Caco-2 (cell line): ENCODE data around the gene SH3BP2. TPM values are rescaled to one million over a fixed set of nuclear protein-coding genes. Genes with fewer than 3 reads are reported as not detected.

Experiments used
- BruUV-seq: library from RNA; stranded (reverse); fragments of 400-500 nt; replicated peaks from 2 replicates; lab custom pipeline; 2021; lab: Mats Ljungman, UMichigan
- CTCF ChIA-PET: fragments of 300-600 bp; sonication (Branson Sonifier 250); formaldehyde crosslinking; loops from one replicate; lab custom pipeline; 2022; ENCODE audit warnings: antibody characterized with exemption; lab: Charles Lee
- POLR2A ChIA-PET: fragments of 300-600 bp; sonication (Branson Sonifier 250); formaldehyde crosslinking; loops from one replicate; lab custom pipeline; 2022; ENCODE audit warnings: antibody characterized with exemption; lab: Charles Lee
- DNase-seq, 2 experiments: peaks; one replicate each; pipeline versions ENCODE4 v3.0.0 to v3.0.0-alpha.2; 2020 to 2022
- H3K27me3 ChIP-seq: replicated peaks from 2 replicates; pipeline ENCODE4 v1.6.0; 2011; ENCODE audit warnings: low read length; ENCODE audit not compliant: control insufficient read depth, insufficient read depth
- H3K36me3 ChIP-seq: 2 replicates; pipeline ENCODE4 v1.5.1; 2011; ENCODE audit warnings: low read length; ENCODE audit not compliant: control insufficient read depth, insufficient read depth
- H3K4me1 ChIP-seq: fragments of 250-450 bp; sonication (Bioruptor Pico); 2 replicates; pipeline ENCODE4 v1.5.1; 2020; ENCODE audit warnings: mild to moderate bottlenecking
- H3K4me3 ChIP-seq: 2 replicates; pipeline ENCODE4 v1.5.1; 2011; ENCODE audit warnings: low read depth, mild to moderate bottlenecking, control low read depth, low read length
- H3K9me3 ChIP-seq: fragments of 250-450 bp; sonication (Bioruptor Pico); 2 replicates; pipeline ENCODE4 v1.5.1; 2020; ENCODE audit warnings: mild to moderate bottlenecking, moderate library complexity
- H3K27ac Mint-ChIP-seq: one replicate; pipeline ENCODE4 v1.8.0; 2022; ENCODE audit warnings: mixed read lengths; ENCODE audit not compliant: unreplicated experiment
- H3K27me3 Mint-ChIP-seq: one replicate; pipeline ENCODE4 v1.8.0; 2022; ENCODE audit warnings: mixed read lengths; ENCODE audit not compliant: insufficient read depth, unreplicated experiment
- H3K36me3 Mint-ChIP-seq: one replicate; pipeline ENCODE4 v1.8.0; 2022; ENCODE audit warnings: mild to moderate bottlenecking, mixed read lengths; ENCODE audit not compliant: insufficient read depth, unreplicated experiment
- H3K4me1 Mint-ChIP-seq: one replicate; pipeline ENCODE4 v1.8.0; 2022; ENCODE audit warnings: low read depth, mixed read lengths; ENCODE audit not compliant: unreplicated experiment
- H3K4me3 Mint-ChIP-seq: one replicate; pipeline ENCODE4 v1.8.0; 2022; ENCODE audit warnings: mild to moderate bottlenecking, moderate library complexity, mixed read lengths; ENCODE audit not compliant: unreplicated experiment
- H3K9me3 Mint-ChIP-seq: one replicate; pipeline ENCODE4 v1.8.0; 2022; ENCODE audit warnings: mixed read lengths; ENCODE audit not compliant: unreplicated experiment
- intact Hi-C: fragments of 100-400 bp; cut with micrococcal nuclease; formaldehyde crosslinking; loops from one replicate; pipeline ENCODE4 v1.10.0; 2022; ENCODE audit not compliant: unreplicated experiment
- total RNA-seq: library from RNA; stranded (reverse); gene quantifications from 2 replicates; pipeline ENCODE4 v1.2.3, GENCODE V29; 2022
- TF ChIP-seq, protein P1 (sequence below), 2 experiments: fragments of 200-600 bp in 1 of 2; IDR thresholded peaks; 1 replicate in 1 of 2; 2 replicates in 1 of 2; pipeline versions ENCODE4 v1.5.1 to v1.8.0; 2011 to 2022; ENCODE audit warnings: antibody characterized with exemption in 1 of 2, control low read depth in 1 of 2, inconsistent platforms in 1 of 2, low read depth in 1 of 2, low read length in 1 of 2, mild to moderate bottlenecking in 1 of 2, moderate library complexity in 1 of 2; ENCODE audit not compliant: insufficient read depth in 1 of 2, severe bottlenecking in 1 of 2, unreplicated experiment in 1 of 2

Gene SH3BP2
- total RNA-seq, 1 experiment from 2014 or later: 44.4 TPM

DNA sequence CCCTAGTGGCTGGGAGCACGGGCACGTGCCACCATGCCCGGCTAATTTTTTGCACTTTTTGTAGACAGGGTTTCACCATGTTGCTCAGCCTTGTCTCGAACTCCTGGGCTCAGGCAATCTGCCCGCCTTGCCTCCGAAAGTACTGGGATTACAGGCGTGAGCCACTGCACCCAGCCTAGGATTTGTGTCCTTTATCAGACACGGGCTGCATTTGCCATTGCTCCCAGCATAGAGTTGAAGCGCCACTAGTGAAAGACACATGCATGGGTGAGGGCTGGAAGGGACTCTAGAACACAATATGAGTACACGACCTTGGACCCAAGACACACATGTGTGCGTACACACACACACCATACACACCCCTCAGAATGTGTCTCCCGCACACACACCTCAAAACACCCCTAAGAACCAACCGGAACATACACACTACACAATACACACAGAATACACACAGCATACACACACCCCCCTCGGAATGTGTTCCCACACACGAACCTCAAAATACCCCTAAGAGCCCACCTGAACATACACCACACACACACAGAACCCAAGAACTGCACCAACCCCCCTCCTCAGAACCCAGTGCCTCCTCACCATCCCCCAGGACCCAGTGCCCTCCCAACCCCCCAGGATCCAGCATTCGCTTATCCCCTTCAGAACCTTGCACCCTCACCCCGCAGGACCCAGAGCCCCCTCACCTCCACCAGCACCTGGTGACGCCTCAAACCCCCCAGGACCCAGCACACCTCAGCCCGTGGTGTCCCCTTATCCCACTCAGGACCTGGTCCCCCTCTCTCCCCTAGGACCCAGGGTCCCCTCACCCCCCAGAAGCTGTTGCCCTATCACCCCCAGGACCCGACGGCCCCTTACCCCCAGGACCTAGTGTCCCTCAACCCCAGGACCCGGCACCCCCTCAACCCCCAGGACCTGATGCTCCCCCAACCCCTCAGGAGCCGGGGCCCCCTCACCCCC lies 37.8 kb upstream of the SH3BP2 start:
- no peaks in the 10 kb centered on the region for H3K36me3 ChIP-seq
- H3K4me1 Mint-ChIP-seq: peaks cover 7% of the 10 kb centered on the region
- H3K27ac Mint-ChIP-seq: peak overlapping the region; percentile 49
- no peaks in the 10 kb centered on the region for H3K9me3 Mint-ChIP-seq
- intact Hi-C loops: no loop called here
- CTCF ChIA-PET: no interaction called here
- POLR2A ChIA-PET: interaction anchor here (0.5 to 0.6 kb wide), 2 partner anchors 64 to 150 kb away, joined by 3 to 7 read pairs; no protein-coding TSS in a partner anchor
- peak overlapping the region; percentile 83 for H3K4me3 ChIP-seq
- H3K4me1 ChIP-seq: peaks cover 13% of the 10 kb centered on the region
- no peaks in the 10 kb centered on the region for H3K27me3 Mint-ChIP-seq
- no peaks in the 10 kb centered on the region for H3K9me3 ChIP-seq
- DNase-seq: no peak
- H3K27me3 ChIP-seq: no peaks in the 10 kb centered on the region
- no TSS peak for BruUV-seq
- peak overlapping the region; percentile 74 for H3K4me3 Mint-ChIP-seq
- H3K36me3 Mint-ChIP-seq: no peaks in the 10 kb centered on the region
- TF ChIP-seq, protein P1, sequence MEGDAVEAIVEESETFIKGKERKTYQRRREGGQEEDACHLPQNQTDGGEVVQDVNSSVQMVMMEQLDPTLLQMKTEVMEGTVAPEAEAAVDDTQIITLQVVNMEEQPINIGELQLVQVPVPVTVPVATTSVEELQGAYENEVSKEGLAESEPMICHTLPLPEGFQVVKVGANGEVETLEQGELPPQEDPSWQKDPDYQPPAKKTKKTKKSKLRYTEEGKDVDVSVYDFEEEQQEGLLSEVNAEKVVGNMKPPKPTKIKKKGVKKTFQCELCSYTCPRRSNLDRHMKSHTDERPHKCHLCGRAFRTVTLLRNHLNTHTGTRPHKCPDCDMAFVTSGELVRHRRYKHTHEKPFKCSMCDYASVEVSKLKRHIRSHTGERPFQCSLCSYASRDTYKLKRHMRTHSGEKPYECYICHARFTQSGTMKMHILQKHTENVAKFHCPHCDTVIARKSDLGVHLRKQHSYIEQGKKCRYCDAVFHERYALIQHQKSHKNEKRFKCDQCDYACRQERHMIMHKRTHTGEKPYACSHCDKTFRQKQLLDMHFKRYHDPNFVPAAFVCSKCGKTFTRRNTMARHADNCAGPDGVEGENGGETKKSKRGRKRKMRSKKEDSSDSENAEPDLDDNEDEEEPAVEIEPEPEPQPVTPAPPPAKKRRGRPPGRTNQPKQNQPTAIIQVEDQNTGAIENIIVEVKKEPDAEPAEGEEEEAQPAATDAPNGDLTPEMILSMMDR (IDR thresholded peaks at IDR 0.05; ENCODE audit: insufficient read depth in 1 of 2, low read depth in 1 of 2, low read length in 1 of 2, severe bottlenecking in 1 of 2, unreplicated experiment in 1 of 2): no peak

DNA sequence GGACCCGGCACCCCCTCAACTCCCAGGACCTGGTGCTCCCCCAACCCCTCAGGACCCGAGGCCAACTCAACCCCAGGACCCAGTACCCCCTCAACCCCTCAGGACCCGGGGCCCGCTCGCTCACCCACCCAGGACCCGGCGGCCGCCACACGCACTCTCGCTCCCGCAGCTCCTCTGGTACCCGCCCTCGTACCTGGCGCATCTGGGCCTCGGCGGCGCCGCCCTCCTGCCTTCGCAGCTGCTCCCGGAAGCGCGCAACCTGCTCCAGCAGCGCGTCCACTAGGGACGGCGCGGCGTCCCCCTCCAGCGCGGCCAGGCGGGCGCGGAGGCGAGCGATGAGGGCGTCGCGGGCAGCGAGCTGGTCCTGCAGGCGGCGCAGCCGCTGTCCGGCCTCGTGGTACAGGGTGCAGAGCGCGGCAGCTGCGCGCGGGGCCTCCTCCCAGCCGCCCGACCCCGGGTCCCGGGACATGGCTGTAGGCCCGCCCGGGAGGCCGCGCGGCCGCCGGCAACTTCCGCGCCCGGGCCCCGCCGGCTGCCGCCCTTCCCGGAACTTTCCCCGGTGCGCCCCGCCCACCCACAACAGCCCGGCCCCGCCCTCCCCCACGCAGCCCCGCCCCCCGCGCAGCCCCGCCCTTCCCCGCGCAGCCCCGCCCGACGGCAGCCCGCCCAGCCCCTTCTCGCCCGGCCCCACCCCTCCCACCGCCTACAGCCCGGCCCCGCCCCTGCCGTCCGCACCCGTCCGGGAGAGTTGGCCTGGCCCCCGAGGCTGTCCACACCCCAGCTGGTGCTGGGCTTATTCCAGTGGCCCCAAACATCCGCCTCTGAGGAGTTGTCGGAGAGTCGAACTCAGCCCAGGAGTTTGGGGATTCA lies 36.8 kb upstream of the SH3BP2 start, which contains the start of gene TNIP2:
TNIP2 (minus strand) TSS at position 516 of the 870 bp plus-strand sequence; CDS start at position 469, 47 bp downstream.
- CTCF ChIA-PET: no interaction called here
- intact Hi-C loops: loop anchor here (1.0 kb wide), 1 partner anchor 36 kb away; no protein-coding TSS in a partner anchor
- peaks cover 21% of the 10 kb centered on the region for H3K4me1 ChIP-seq
- Mint-ChIP-seq H3K27me3 (no peaks in the 10 kb centered on the region), H3K27ac (peak within 1 kb of the TSS; percentile 49), H3K36me3 (no peaks in the 10 kb centered on the region), H3K4me3 (peak within 1 kb of the TSS; percentile 74), H3K4me1 (peaks cover 13% of the 10 kb centered on the region), H3K9me3 (no peaks in the 10 kb centered on the region)
- H3K27me3 ChIP-seq: no peaks in the 10 kb centered on the region
- peak; percentile 83 to 87 for DNase-seq
- H3K36me3 ChIP-seq: no peaks in the 10 kb centered on the region
- no TSS peak for BruUV-seq
- peak within 1 kb of the TSS; percentile 83 for H3K4me3 ChIP-seq
- TF ChIP-seq, protein P1 (IDR thresholded peaks at IDR 0.05; ENCODE audit: insufficient read depth in 1 of 2, low read depth in 1 of 2, low read length in 1 of 2, severe bottlenecking in 1 of 2, unreplicated experiment in 1 of 2): no peak
- POLR2A ChIA-PET: interaction anchor here (0.5 to 0.6 kb wide), 3 partner anchors 63 to 884 kb away, joined by 3 to 7 read pairs (median 5); no protein-coding TSS in a partner anchor
- no peaks in the 10 kb centered on the region for H3K9me3 ChIP-seq
